Adrenal gland (tissue), 12 donors: ENCODE measurements around the gene VSIG1. TPM values are rescaled to one million over a fixed set of nuclear protein-coding genes. Genes with fewer than 3 reads are reported as not detected.

ENCODE experiments used
- DNase-seq, 7 donors: peaks; one replicate each; pipeline ENCODE4 v3.0.0-alpha.2; 2019 to 2020
- H3K27ac ChIP-seq, 5 donors: fragments of 200-600 bp; sonication (generic) in 4 of 5; 1 replicate in 3 of 5; 2 replicates in 2 of 5; pipeline versions ENCODE4 v1.5.1 to v1.8.0; 2016 to 2020; ENCODE audit warnings: mild to moderate bottlenecking in 1 of 5
- H3K27me3 ChIP-seq: fragments of 200-600 bp; 2 replicates; pipeline ENCODE4 v1.8.0; 2021
- H3K36me3 ChIP-seq, 2 donors: fragments of 200-600 bp; replicated peaks in 1 of 2; 1 replicate in 1 of 2; 2 replicates in 1 of 2; pipeline versions ENCODE4 v1.5.1 to v1.8.0; 2018 to 2022
- H3K4me1 ChIP-seq, 2 donors: fragments of 200-600 bp; replicated peaks in 1 of 2; 1 replicate in 1 of 2; 2 replicates in 1 of 2; pipeline versions ENCODE4 v1.5.1 to v1.8.0; 2018 to 2021
- H3K4me3 ChIP-seq, 4 donors: fragments of 200-600 bp; sonication (generic) in 3 of 4; one replicate each; pipeline ENCODE4 v1.5.1; 2016 to 2018
- H3K9me3 ChIP-seq, 3 donors: fragments of 200-600 bp; sonication (generic) in 1 of 3; replicated peaks in 1 of 3; 1 replicate in 2 of 3; 2 replicates in 1 of 3; pipeline versions ENCODE4 v1.5.1 to v1.8.0; 2016 to 2021
- POLR2A ChIP-seq, 2 donors: fragments of 450-650 bp; IDR thresholded peaks; one replicate each; pipeline ENCODE4 v1.6.1; 2017; ENCODE audit warnings: antibody characterized with exemption in 2 of 2, mild to moderate bottlenecking in 2 of 2, moderate library complexity in 1 of 2
- WGBS, 4 donors: extraction: QIAGEN DNeasy Blood & Tissue Kit in 2 of 4; methylation state at CpG; one replicate each; pipeline versions ENCODE4 v1.1.5 to v1.1.7; 2013 to 2017; 5-methylcytosine and 5-hydroxymethylcytosine counted together
- intact Hi-C, 2 donors: fragments of 100-400 bp; cut with DNase I; formaldehyde crosslinking; loops; one replicate each; pipeline versions ENCODE4 v1.14.1 to v1.15.0; 2022 to 2023
- polyA plus RNA-seq, 3 donors: library from polyadenylated mRNA; stranded (reverse); fragments of 200-250 nt in 2 of 3; fragments of 350-450 nt in 1 of 3; fragmentation: Illumina TruSeq in 1 of 3; extraction: RNeasy Lipid Tissue Mini Kit (QIAGEN cat#74804) in 1 of 3; gene quantifications; one replicate each; pipeline ENCODE4 v1.2.3, GENCODE V29; 2013 to 2014
- total RNA-seq, 9 donors: library from RNA; depleted of rRNA in 4 of 9; stranded (reverse); fragments of >200 nt in 4 of 9; fragments of 120-200 nt in 1 of 9; fragmentation: NEBNext Ultra II Directional in 1 of 9; extraction: Animal tissue kit (Norgen Biotek cat#: 25700) in 1 of 9; gene quantifications; one replicate each; pipeline versions ENCODE4 v1.1.0 to v1.2.4, GENCODE V29; 2013 to 2023
- TF ChIP-seq, protein P1 (sequence below), 6 experiments: fragments of 450-650 bp in 4 of 6; fragments of 200-600 bp in 2 of 6; sonication (generic) in 1 of 6; IDR thresholded peaks; 1 replicate in 5 of 6; 2 replicates in 1 of 6; pipeline versions ENCODE4 v1.5.1 to v1.8.0; 2016 to 2021; ENCODE audit warnings: antibody characterized with exemption in 6 of 6, mild to moderate bottlenecking in 2 of 6, moderate library complexity in 1 of 6
- donor health status: healthy with polysubstance abuse.
- donor health status: Bipolar disorder and iron deficiency.
- donor health status: DM: yes; HTN: yes; CAD: no.
- donor health status: DM: no; HTN: no; CAD: no.
- donor health status: DM: no; HTN: no; CAD: no.
- donor health status: DM: yes; HTN: yes; CAD: no.

Gene VSIG1
- total and polyA plus RNA-seq, 12 donors: 0.08 to 0.30 (median 0.18) TPM; not detected in 4

DNA sequence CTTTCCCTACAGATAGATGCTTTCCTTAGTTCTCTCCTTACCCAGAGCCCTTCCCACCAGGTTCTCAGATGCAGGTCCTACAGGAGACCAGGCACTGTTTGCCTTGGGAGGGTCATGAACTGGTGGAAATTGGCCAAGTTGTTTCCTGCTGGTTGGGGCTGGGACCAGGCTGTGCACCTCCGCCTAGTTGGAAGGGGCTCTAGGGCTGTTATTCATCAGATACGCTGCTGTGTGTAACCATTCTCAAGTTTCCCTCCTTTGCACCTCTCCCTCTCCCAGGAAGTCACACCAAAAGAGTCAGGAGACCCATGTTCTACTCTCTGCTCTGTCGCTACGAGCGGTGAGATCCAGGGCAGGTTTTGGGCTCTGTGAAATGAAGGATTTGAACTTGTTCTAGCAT, 11.9 kb upstream of the VSIG1 start:
- Histone ChIP-seq H3K27me3 (peaks cover 3% of the 10 kb centered on the region), H3K9me3 (no peaks in the 10 kb centered on the region), H3K36me3 (no peaks in the 10 kb centered on the region), H3K4me1 (no peaks in the 10 kb centered on the region), H3K27ac (no peak overlapping the region), H3K4me3 (no peak overlapping the region)
- no peak for DNase-seq
- no peak for TF ChIP-seq POLR2A (IDR thresholded peaks at IDR 0.05)
- TF ChIP-seq, protein P1, sequence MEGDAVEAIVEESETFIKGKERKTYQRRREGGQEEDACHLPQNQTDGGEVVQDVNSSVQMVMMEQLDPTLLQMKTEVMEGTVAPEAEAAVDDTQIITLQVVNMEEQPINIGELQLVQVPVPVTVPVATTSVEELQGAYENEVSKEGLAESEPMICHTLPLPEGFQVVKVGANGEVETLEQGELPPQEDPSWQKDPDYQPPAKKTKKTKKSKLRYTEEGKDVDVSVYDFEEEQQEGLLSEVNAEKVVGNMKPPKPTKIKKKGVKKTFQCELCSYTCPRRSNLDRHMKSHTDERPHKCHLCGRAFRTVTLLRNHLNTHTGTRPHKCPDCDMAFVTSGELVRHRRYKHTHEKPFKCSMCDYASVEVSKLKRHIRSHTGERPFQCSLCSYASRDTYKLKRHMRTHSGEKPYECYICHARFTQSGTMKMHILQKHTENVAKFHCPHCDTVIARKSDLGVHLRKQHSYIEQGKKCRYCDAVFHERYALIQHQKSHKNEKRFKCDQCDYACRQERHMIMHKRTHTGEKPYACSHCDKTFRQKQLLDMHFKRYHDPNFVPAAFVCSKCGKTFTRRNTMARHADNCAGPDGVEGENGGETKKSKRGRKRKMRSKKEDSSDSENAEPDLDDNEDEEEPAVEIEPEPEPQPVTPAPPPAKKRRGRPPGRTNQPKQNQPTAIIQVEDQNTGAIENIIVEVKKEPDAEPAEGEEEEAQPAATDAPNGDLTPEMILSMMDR (IDR thresholded peaks at IDR 0.05): no peak
- 73 to 95% (median 91%) methylated on average over 4 to 5 of the region's 5 CpGs for WGBS, 4 donors
- intact Hi-C loops: no loop called here

DNA sequence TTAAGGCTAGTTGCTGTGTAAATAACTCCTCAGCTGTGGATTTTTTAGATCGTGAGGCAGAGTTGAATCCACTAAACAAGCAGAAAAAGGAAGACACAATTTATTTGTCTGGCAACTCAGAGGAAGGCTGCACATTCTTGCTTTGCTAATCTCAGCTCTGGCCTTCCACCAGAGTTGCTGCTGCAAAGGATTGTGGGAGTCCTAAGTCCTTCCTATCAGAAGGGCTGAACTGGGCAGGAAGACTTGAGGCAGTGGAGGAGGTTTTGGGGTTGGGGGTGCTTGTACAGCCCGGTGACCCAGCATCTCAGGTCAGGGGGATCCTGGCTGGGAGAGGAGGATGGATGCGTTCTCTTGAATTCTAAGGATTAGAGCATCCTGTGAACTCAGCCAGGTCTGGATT, 11.0 kb upstream of the VSIG1 start:
- H3K4me3 ChIP-seq: no peak overlapping the region
- H3K36me3 ChIP-seq: no peaks in the 10 kb centered on the region
- no peaks in the 10 kb centered on the region for H3K4me1 ChIP-seq
- TF ChIP-seq POLR2A (IDR thresholded peaks at IDR 0.05): no peak
- TF ChIP-seq, protein P1 (IDR thresholded peaks at IDR 0.05): no peak
- intact Hi-C loops: no loop called here
- H3K27me3 ChIP-seq: peaks cover 8% of the 10 kb centered on the region
- WGBS, 4 donors: 55 to 72% (median 61%) methylated on average over 3 of the region's 3 CpGs
- no peak for DNase-seq
- H3K9me3 ChIP-seq: no peaks in the 10 kb centered on the region
- no peak overlapping the region for H3K27ac ChIP-seq

DNA sequence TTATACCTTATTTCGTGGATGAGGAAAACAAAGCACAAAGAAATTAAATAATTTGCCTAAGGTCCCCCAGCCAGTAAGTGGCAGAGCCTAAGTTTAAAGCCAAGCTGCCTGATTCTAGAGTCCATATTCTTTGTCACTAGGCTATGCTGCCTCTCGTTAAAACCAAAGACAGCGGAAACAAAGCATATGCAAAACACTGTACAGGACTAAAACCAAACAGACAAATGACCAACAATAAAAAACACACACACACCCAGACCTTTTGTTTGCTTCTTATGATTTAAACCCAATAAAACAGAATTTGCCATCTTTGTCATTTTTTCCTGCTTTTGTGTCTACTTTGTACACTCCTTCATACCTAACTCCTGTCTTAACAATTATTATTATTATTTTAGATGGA, 10.1 kb upstream of the VSIG1 start:
- Histone ChIP-seq H3K27me3 (peaks cover 9% of the 10 kb centered on the region), H3K4me3 (no peak overlapping the region), H3K4me1 (no peaks in the 10 kb centered on the region), H3K27ac (no peak overlapping the region), H3K36me3 (no peaks in the 10 kb centered on the region), H3K9me3 (no peaks in the 10 kb centered on the region)
- DNase-seq: no peak
- WGBS, 4 donors: 59 to 84% (median 76%) methylated on average over 3 of the region's 3 CpGs
- intact Hi-C loops: no loop called here
- TF ChIP-seq, protein P1 (IDR thresholded peaks at IDR 0.05): no peak
- TF ChIP-seq POLR2A (IDR thresholded peaks at IDR 0.05): no peak

DNA sequence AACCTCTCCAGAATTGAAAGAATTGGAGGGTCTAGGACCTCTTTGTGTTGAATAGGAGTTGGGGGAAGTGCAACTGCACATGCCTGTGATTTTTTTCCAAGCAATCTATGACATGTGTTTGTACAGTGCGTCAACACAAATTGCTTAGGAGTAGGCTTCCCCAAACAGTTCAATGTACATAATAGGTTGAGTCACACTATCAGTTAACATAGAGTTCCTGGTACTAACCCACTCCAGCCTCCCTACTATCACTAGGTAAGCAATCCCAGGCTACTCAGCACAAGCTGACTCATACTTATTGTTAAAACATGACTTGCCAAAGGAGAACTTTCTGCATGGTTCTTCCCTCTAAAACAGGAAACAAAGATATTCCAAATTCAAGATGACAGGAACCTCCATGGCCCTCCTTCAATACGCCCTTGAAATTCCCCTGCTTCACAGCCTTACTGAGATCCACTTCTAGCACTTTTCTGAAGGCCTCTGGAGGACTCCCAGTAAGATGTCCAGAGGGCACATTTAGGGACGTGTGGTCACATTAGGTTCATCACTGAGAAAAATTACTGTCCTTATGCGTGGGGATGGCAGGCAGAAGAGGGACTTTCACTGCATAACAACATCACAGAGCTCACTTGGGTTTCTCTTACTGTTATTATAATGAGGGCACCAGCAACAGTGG, 8.4 kb upstream of the VSIG1 start:
- no peak for TF ChIP-seq POLR2A (IDR thresholded peaks at IDR 0.05)
- TF ChIP-seq, protein P1 (IDR thresholded peaks at IDR 0.05): no peak
- Histone ChIP-seq H3K9me3 (no peaks in the 10 kb centered on the region), H3K4me3 (no peak overlapping the region), H3K27ac (no peak overlapping the region), H3K36me3 (no peaks in the 10 kb centered on the region), H3K4me1 (no peaks in the 10 kb centered on the region), H3K27me3 (peaks cover 9% of the 10 kb centered on the region)
- 53 to 89% (median 69%) methylated on average over 4 of the region's 4 CpGs for WGBS, 4 donors
- no peak for DNase-seq
- intact Hi-C loops: no loop called here
